Esophagus squamous epithelium (tissue), 5 donors: Measurements from ENCODE around the gene CIITA. TPM values are rescaled to one million over a fixed set of nuclear protein-coding genes. Genes with fewer than 3 reads are reported as not detected.

Experiments used
- DNase-seq: peaks from one replicate; lab custom pipeline; 2025; lab: John Stamatoyannopoulos, UW
- H3K27ac ChIP-seq, 4 donors: fragments of 200-600 bp; sonication (generic); one replicate each; pipeline ENCODE4 v1.5.1; 2016 to 2019; ENCODE audit warnings: mild to moderate bottlenecking in 1 of 4
- H3K27me3 ChIP-seq, 4 donors: fragments of 200-600 bp; sonication (generic); 1 replicate in 3 of 4; 2 replicates in 1 of 4; pipeline versions ENCODE4 v1.5.1 to v1.6.0; 2017 to 2021; ENCODE audit warnings: antibody characterized with exemption in 1 of 4
- H3K36me3 ChIP-seq, 3 donors: fragments of 200-600 bp; sonication (generic); one replicate each; pipeline ENCODE4 v1.5.1; 2016 to 2019
- H3K4me1 ChIP-seq, 3 donors: fragments of 200-600 bp; sonication (generic); one replicate each; pipeline ENCODE4 v1.5.1; 2017 to 2019
- H3K4me3 ChIP-seq, 4 donors: fragments of 200-600 bp; sonication (generic); 1 replicate in 3 of 4; 2 replicates in 1 of 4; pipeline ENCODE4 v1.5.1; 2016 to 2019; ENCODE audit warnings: mild to moderate bottlenecking in 2 of 4, moderate library complexity in 1 of 4
- H3K9me3 ChIP-seq, 3 donors: fragments of 200-600 bp; sonication (generic); one replicate each; pipeline ENCODE4 v1.5.1; 2016 to 2019
- CTCF ChIP-seq, 6 experiments: fragments of 450-650 bp in 4 of 6; fragments of 200-600 bp in 2 of 6; sonication (generic) in 2 of 6; IDR thresholded peaks; one replicate each; pipeline ENCODE4 v1.5.1; 2016 to 2019; ENCODE audit warnings: antibody characterized with exemption in 6 of 6, mild to moderate bottlenecking in 4 of 6, moderate library complexity in 4 of 6
- POLR2A ChIP-seq, 4 donors: fragments of 450-650 bp; IDR thresholded peaks; one replicate each; pipeline ENCODE4 v1.6.1; 2017; ENCODE audit warnings: antibody characterized with exemption in 4 of 4, mild to moderate bottlenecking in 4 of 4, moderate library complexity in 3 of 4
- WGBS, 2 donors: methylation state at CpG; one replicate each; pipeline ENCODE4 v1.1.5; 2018; 5-methylcytosine and 5-hydroxymethylcytosine counted together
- intact Hi-C: fragments of 100-400 bp; cut with DNase I; formaldehyde crosslinking; loops from one replicate; pipeline ENCODE4 v1.15.0; 2022
- total RNA-seq, 4 donors: library from RNA; depleted of rRNA; stranded (reverse); fragments of >200 nt; gene quantifications; one replicate each; pipeline ENCODE4 v1.1.0, GENCODE V29; 2016
- donor health status: DM: yes; HTN: yes; CAD: no.

CIITA gene
- total RNA-seq, 4 donors from 2014 or later = 3.2 to 12.6 (median 5.7) TPM

- 57 to 83% methylated on average over 2 of the region's 2 CpGs for WGBS, 2 donors
- no peaks in the 10 kb centered on the region for H3K9me3 ChIP-seq
- peak overlapping the region in 1 of 4 donors; percentile 80 for H3K4me3 ChIP-seq
- H3K4me1 ChIP-seq = peaks cover 18 to 54% (median 30%) of the 10 kb centered on the region in 3 donors
- intact Hi-C loops = no loop called here
- no peak for TF ChIP-seq CTCF (IDR thresholded peaks at IDR 0.05)
- TF ChIP-seq POLR2A (IDR thresholded peaks at IDR 0.05) = no peak
- no peaks in the 10 kb centered on the region for H3K36me3 ChIP-seq
- peaks cover 0 to 46% (median 0%) of the 10 kb centered on the region in 4 donors for H3K27me3 ChIP-seq
- H3K27ac ChIP-seq = peak overlapping the region in 2 of 4 donors; percentile 43 to 54
- no peak for DNase-seq
These were observed 687 bp upstream of the CIITA start for GRCh38 chr16:10876315-10876714.

GRCh38 chr16:10877472-10877946, 507 bp downstream of the CIITA start:
- TF ChIP-seq POLR2A (IDR thresholded peaks at IDR 0.05) (no peak), CTCF (IDR thresholded peaks at IDR 0.05) (no peak)
- DNase-seq = no peak
- Histone ChIP-seq H3K9me3 (no peaks in the 10 kb centered on the region), H3K27me3 (peaks cover 0 to 46% (median 0%) of the 10 kb centered on the region in 4 donors), H3K4me3 (peak overlapping the region in 2 of 4 donors; percentile 52 to 80), H3K4me1 (peaks cover 12 to 43% (median 21%) of the 10 kb centered on the region in 3 donors), H3K36me3 (no peaks in the 10 kb centered on the region), H3K27ac (peak overlapping the region in 3 of 4 donors; percentile 6 to 72 (median 59))
- WGBS, 2 donors = 28 to 38% methylated on average over 2 to 7 of the region's 8 CpGs
- intact Hi-C loops = no loop called here

- 5 to 10% methylated on average over 3 of the region's 4 CpGs for WGBS, 2 donors
- Histone ChIP-seq H3K27me3 (peaks cover 0 to 46% (median 0%) of the 10 kb centered on the region in 4 donors), H3K4me1 (peaks cover 18 to 50% (median 28%) of the 10 kb centered on the region in 3 donors), H3K4me3 (peak overlapping the region; percentile 43 to 80 (median 52)), H3K36me3 (no peaks in the 10 kb centered on the region), H3K27ac (peak overlapping the region; percentile 52 to 72 (median 58)), H3K9me3 (no peaks in the 10 kb centered on the region)
- no peak for TF ChIP-seq POLR2A (IDR thresholded peaks at IDR 0.05)
- no peak for TF ChIP-seq CTCF (IDR thresholded peaks at IDR 0.05)
- DNase-seq = no peak
- intact Hi-C loops = no loop called here
These were observed 1.3 kb downstream of the CIITA start for GRCh38 chr16:10878328-10878643.

- no peak for TF ChIP-seq CTCF (IDR thresholded peaks at IDR 0.05)
- TF ChIP-seq POLR2A (IDR thresholded peaks at IDR 0.05) = peak in 1 of 4 donors; percentile 24
- intact Hi-C loops = no loop called here
- H3K36me3 ChIP-seq = no peaks in the 10 kb centered on the region
- WGBS, 2 donors = 0 to 2% methylated on average over 16 to 32 of the region's 49 CpGs
- no peaks in the 10 kb centered on the region for H3K9me3 ChIP-seq
- DNase-seq = no peak
- H3K27me3 ChIP-seq = peaks cover 0 to 40% (median 0%) of the 10 kb centered on the region in 4 donors
- H3K4me3 ChIP-seq = peak overlapping the region; percentile 43 to 80 (median 52)
- H3K4me1 ChIP-seq = peaks cover 23 to 56% (median 31%) of the 10 kb centered on the region in 3 donors
- peak overlapping the region; percentile 52 to 72 (median 58) for H3K27ac ChIP-seq
These were observed 1.9 kb downstream of the CIITA start for GRCh38 chr16:10878644-10879501.
